22Rv1 (cell line): Measurements from ENCODE around the gene TMC3.

Experiments
- CTCF ChIP-seq: fragments of 450-650 bp; IDR thresholded peaks from 2 replicates; pipeline ENCODE4 v1.5.1; 2017; ENCODE audit warnings: mild to moderate bottlenecking
- ZFX ChIP-seq: fragments of 450-650 bp; IDR thresholded peaks from 2 replicates; pipeline ENCODE4 v1.6.1; 2017; ENCODE audit warnings: antibody characterized with exemption, borderline replicate concordance

- no peak for TF ChIP-seq CTCF
- no peak for TF ChIP-seq ZFX
These were observed 45.4 kb upstream of the TMC3 start for GRCh38 chr15:81419332-81419943.
